ENCODE measurements around the gene CDC45.

The CDC45 gene

DNA sequence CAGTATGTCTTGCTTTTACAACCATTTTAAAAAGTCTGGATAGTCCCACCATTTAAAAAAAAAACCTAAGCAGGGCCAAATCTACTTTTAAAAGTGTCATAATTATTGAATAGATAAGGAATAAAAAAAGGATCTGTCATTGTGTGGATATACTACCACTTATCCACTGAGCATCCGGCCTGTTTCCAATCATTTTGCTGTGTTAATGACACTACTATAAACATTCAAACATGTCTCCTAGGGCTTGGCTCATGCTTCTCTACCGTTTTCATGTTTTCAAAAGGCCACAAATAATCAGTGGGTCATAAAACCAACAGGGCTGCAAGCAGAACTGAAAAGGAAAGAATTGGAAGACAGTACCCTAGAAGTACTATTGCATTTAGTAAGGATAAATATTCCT, 19.7 kb upstream of the CDC45 start:
- TF ChIP-seq, protein P1, sequence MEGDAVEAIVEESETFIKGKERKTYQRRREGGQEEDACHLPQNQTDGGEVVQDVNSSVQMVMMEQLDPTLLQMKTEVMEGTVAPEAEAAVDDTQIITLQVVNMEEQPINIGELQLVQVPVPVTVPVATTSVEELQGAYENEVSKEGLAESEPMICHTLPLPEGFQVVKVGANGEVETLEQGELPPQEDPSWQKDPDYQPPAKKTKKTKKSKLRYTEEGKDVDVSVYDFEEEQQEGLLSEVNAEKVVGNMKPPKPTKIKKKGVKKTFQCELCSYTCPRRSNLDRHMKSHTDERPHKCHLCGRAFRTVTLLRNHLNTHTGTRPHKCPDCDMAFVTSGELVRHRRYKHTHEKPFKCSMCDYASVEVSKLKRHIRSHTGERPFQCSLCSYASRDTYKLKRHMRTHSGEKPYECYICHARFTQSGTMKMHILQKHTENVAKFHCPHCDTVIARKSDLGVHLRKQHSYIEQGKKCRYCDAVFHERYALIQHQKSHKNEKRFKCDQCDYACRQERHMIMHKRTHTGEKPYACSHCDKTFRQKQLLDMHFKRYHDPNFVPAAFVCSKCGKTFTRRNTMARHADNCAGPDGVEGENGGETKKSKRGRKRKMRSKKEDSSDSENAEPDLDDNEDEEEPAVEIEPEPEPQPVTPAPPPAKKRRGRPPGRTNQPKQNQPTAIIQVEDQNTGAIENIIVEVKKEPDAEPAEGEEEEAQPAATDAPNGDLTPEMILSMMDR (IDR thresholded peaks at IDR 0.05; ENCODE audit: borderline replicate concordance, insufficient read depth, low read depth, low read length): no peak
- H3K4me3 ChIP-seq (ENCODE audit: low read depth, low read length): no peak overlapping the region

DNA sequence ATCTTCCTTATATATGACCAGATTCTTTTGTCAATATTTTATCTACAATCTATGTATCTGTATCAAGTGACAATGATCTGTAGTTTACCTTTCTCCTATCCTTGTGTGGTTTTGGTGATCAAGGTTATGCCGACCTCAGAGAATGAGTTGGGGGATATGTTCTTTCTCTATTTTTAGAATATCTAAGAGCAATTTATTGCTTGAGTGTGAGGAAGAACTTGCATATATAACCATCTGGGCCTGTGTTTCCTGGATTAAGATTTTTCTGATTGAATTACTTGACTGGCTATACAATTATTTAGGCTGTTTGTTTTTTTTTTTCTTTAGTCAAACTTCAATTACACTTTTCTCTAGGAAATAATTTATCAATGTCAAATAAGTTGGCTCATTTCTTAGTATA, 18.2 kb upstream of the CDC45 start:
- TF ChIP-seq, protein P1 (IDR thresholded peaks at IDR 0.05; ENCODE audit: borderline replicate concordance, insufficient read depth, low read depth, low read length): no peak
- H3K4me3 ChIP-seq (ENCODE audit: low read depth, low read length): no peak overlapping the region

DNA sequence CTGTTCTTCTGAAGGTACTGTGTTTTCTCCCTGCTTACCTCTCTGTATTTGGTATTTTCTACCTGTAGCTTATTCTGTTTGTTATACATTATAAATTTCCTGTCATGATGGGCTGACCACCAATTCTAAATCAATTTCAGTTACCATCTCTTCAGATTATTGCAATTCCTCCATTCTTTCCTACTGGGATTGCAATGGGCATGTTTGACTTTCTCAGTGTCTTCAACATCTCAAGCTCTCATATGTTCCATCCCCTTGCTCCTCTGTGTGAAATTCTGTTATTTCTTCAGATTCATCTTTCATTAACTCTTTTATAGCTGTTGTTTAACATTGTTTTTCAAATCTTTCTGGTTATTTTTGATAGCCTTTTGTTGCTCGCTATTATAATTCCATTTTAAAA, 16.7 kb upstream of the CDC45 start:
- no peak overlapping the region for H3K4me3 ChIP-seq (ENCODE audit: low read depth, low read length)
- TF ChIP-seq, protein P1 (IDR thresholded peaks at IDR 0.05; ENCODE audit: borderline replicate concordance, insufficient read depth, low read depth, low read length): no peak

DNA sequence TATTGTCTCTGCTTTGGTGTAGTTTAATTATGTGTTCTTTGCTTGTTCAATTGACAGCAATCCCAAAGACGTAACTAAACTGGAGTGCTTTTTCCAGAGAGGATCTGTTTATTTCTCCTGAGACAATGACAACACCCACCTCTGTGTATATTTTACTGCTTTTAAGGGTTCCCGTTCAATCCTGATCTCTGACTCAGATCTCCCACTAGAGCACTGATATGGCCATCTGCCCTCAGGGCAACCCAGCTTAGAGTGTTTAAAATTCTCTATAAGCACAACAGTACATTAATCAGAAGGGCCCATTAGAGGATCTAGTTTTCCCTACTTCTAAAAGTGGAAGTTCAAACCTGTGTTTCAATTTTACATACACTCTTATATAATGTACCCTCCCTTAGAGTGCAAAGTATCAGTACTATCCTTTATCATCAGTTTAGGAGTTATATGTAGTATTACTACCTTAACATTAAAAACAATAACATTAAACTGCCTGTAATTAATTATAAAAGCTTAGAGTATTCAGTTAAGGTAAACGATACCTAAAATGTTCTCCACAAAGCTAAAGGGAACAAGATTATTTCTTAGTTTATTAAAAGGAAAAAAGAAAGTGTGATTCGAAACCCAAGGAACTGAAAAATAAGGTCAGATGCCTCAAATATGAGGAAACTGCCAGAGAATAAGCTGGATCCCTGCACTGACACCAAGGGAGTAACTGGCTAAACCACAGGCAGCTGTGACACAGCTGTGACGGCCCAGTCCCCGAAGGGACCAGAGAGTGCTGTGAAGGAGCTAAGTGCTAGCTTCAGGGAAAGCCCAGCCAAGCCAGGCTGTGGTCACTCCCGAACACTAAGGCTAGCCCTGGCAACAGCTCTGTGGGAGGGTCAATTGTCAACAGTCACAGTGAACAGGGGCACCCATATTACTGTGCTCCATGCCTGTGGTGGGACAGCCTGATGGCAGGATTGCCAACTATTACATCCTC, 15.9 kb upstream of the CDC45 start:
- TF ChIP-seq, protein P1 (IDR thresholded peaks at IDR 0.05; ENCODE audit: borderline replicate concordance, insufficient read depth, low read depth, low read length): no peak
- no peak overlapping the region for H3K4me3 ChIP-seq (ENCODE audit: low read depth, low read length)

DNA sequence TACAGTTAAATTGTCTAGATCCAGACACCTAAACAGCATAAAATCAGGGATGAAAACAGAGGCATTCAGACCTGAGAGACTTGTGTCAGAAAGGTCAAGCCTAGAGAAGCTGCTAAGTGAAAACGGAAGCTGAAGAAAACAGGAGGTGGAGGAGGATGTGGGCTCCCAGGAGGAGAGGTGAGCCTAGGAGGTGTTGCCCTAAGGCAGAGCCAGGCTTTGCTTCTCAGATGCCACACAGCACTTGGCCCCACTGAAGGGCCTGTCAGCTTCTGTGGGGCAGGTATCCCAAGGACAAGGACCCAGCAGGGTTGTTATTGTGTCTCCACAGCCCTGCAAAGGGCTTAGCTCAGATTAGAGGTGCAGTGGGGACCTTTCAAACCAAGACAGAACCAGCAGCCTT, 15.2 kb upstream of the CDC45 start:
- no peak overlapping the region for H3K4me3 ChIP-seq (ENCODE audit: low read depth, low read length)
- TF ChIP-seq, protein P1 (IDR thresholded peaks at IDR 0.05; ENCODE audit: borderline replicate concordance, insufficient read depth, low read depth, low read length): no peak

DNA sequence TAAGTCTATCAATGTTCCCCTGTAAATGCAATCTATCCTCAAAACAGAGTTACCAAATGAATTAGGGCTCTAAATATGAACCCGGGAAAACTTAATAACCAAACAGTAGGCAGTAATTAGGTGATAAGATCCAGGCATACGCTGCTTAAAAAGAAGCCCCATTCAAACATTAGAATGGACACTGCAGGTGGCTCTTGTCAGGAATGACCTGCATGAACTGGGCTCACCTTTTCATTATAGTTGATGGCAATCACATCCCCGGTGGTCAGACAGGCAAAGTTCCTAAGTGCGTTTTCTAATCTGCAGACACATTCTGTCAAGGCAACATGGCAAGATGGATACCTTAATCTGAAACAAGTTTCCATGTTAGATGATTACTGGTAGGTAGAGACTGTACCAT, 14.7 kb upstream of the CDC45 start:
- H3K4me3 ChIP-seq (ENCODE audit: low read depth, low read length): no peak overlapping the region
- TF ChIP-seq, protein P1 (IDR thresholded peaks at IDR 0.05; ENCODE audit: borderline replicate concordance, insufficient read depth, low read depth, low read length): no peak

Data from GM12875 (cell line).